BE2C (cell line): ENCODE data around the gene UBE2L6.

Source experiments
- DNase-seq: peaks from one replicate; pipeline ENCODE4 v3.0.0-alpha.2; 2020
- H3K27me3 ChIP-seq: fragments of 250-450 bp; sonication (Bioruptor Pico); 2 replicates; pipeline ENCODE4 v1.5.1; 2020; ENCODE audit warnings: mild to moderate bottlenecking
- H3K36me3 ChIP-seq: fragments of 250-450 bp; sonication (Bioruptor Pico); 2 replicates; pipeline ENCODE4 v1.5.1; 2020; ENCODE audit warnings: mild to moderate bottlenecking
- H3K4me1 ChIP-seq: fragments of 250-450 bp; sonication (Bioruptor Pico); 2 replicates; pipeline ENCODE4 v1.5.1; 2020
- H3K4me3 ChIP-seq: 2 replicates; pipeline ENCODE4 v1.5.1; 2011; ENCODE audit warnings: low read depth, low read length
- H3K9me3 ChIP-seq: fragments of 250-450 bp; sonication (Bioruptor Pico); 2 replicates; pipeline ENCODE4 v1.5.1; 2020
- CTCF ChIP-seq: IDR thresholded peaks from 2 replicates; pipeline ENCODE4 v1.5.1; 2012; ENCODE audit warnings: mild to moderate bottlenecking, low read depth, low read length

The UBE2L6 gene

DNA sequence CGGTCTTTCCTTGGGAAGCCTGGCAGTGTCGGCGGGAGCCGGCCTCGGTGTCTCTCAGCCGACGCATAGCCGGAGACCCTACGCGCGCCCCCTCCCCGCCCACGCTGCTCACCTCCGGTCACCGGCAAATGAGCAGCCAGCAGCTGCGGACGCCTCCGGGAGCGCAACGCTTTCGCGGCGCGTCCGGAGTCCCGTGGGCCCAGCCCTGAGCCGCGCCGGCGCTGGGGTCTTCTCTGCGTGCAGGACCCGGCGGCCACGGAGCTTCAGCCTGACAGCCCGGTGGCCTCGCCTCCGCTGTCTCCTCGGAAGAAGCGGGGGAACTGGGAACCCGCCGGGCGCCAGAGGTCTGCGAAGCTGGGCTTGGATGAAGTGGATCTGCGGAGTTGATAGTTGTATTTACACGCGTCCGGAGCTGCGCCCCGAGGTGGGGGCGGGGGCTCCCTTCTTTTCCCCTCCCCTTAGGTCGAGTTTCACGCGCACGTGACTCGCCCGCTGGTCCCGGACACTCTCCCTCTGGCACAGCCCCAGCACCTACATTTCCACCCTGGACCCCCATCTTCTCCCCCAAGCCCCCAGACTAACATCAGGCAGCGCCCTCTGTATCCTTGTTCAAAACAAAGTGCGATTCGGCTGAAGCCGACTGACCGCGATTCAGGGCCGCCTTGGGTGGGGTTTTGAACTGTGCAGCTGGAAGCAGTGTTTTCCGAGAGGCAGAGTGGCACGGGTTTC, 52.0 kb downstream of the UBE2L6 start, which contains the start of gene SLC43A1:
TSS of gene SLC43A1 (minus strand) at position 371 of the 729 bp plus-strand sequence. CDS start 1,591 bp downstream, outside the sequence.
- H3K4me1 ChIP-seq: no peaks in the 10 kb centered on the region
- TF ChIP-seq CTCF: no peak
- no peaks in the 10 kb centered on the region for H3K36me3 ChIP-seq
- DNase-seq: peak; percentile 25
- H3K4me3 ChIP-seq: peak within 1 kb of the TSS; percentile 72
- H3K9me3 ChIP-seq: no peaks in the 10 kb centered on the region
- no peaks in the 10 kb centered on the region for H3K27me3 ChIP-seq

DNA sequence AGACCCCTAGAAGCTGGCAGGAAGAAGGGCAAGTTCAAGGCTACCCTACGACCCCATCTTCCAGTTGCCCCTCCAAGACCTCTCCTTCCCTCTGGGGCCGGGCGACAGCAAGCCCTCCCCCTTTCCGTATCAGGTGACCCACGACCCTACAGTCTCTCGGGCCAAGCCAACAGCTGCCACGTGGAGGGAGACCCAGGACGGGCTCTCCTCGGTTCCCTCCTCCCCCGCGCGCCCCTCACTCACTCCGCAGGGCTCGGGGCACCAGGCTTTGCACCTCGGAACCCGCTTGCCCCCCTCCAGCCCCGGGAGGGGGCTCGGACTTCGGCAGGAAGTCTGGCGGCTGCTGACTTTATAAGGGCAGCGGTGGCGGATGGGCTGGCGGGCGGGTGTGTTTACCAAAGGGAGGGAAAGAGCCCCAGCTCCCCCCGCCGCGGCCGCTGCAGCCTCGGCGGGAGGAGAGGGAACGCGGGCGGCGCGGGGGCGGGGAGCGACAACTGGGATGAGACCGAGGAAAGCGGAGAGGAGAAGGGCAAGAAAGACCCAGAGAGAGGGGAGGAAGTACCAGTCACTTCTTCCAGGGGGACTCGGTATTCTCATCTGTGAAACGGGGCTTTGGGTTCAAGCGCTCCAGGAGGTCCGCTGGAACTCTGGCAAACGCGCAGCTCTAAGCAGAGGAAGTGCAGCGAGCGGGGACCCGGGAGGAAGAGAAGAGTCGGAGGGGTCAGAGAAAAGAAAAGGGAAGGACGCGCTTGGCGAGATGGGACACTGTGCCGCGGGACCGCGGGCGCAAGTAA, 52.7 kb downstream of the UBE2L6 start:
- no peak for TF ChIP-seq CTCF
- Histone ChIP-seq H3K36me3 (no peaks in the 10 kb centered on the region), H3K27me3 (no peaks in the 10 kb centered on the region), H3K9me3 (no peaks in the 10 kb centered on the region), H3K4me1 (no peaks in the 10 kb centered on the region), H3K4me3 (peak overlapping the region; percentile 72)
- DNase-seq: peak; percentile 21

DNA sequence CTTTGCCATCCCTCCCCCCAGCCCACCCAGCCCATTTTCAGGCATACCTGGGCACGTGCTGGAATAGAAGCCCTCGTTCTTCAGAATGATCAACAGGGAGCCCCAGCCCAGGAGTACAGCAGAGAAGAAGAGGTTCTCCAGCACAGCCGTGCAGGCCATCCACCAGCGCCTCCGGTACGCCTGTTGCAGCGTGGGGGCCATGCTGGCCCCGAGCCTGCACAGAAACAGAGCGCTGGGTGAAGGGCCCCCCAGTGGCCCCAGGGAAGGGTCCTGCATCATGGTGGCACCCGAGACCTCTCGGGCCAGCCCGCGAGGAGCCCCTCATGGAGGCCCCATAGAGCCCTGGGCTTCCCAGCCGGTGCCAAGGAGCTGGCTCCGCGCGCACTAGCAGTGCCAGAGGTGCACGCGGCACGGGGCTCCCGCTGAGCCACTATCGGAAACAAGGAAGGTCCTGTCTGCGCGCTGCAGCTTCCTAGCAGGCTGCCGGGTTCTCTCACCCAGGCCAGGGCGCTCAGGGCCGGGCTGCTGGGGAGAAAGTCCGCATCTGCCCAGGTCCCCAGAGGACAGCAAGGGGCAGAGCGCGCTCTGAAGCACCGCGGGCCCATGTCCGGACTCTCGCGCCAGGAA, 53.4 kb downstream of the UBE2L6 start:
- peak; percentile 36 for DNase-seq
- H3K36me3 ChIP-seq: no peaks in the 10 kb centered on the region

GRCh38 chr11:57513452-57513795, 54.0 kb downstream of the UBE2L6 start:
- Histone ChIP-seq H3K27me3 (no peaks in the 10 kb centered on the region), H3K4me3 (peak overlapping the region; percentile 72), H3K9me3 (no peaks in the 10 kb centered on the region), H3K4me1 (no peaks in the 10 kb centered on the region), H3K36me3 (no peaks in the 10 kb centered on the region)
- no peak for DNase-seq
- TF ChIP-seq CTCF: no peak

More for the DNA sequence above, 53.4 kb downstream of the UBE2L6 start:
- Histone ChIP-seq H3K27me3 (no peaks in the 10 kb centered on the region), H3K9me3 (no peaks in the 10 kb centered on the region), H3K4me1 (no peaks in the 10 kb centered on the region), H3K4me3 (peak overlapping the region; percentile 72)
- no peak for TF ChIP-seq CTCF

GRCh38 chr11:57512646-57513451, 54.6 kb downstream of the UBE2L6 start:
- DNase-seq: no peak
- H3K36me3 ChIP-seq: no peaks in the 10 kb centered on the region
- no peak for TF ChIP-seq CTCF
- no peaks in the 10 kb centered on the region for H3K9me3 ChIP-seq
- H3K27me3 ChIP-seq: no peaks in the 10 kb centered on the region
- no peaks in the 10 kb centered on the region for H3K4me1 ChIP-seq
- H3K4me3 ChIP-seq: no peak overlapping the region; the same call in 1 of the 2 replicates
